ENCODE data around the gene CMAS. TPM values are rescaled to one million over a fixed set of nuclear protein-coding genes. Genes with fewer than 3 reads are reported as not detected.
"Not testable (repeated sequence)": the region's sequence is repeated elsewhere in the genome, so short reads cannot be mapped to it uniquely, and the experiment has no call there.

The CMAS gene
- polyA plus RNA-seq, 1 donor from 2014 or later: 25.4 TPM

DNA sequence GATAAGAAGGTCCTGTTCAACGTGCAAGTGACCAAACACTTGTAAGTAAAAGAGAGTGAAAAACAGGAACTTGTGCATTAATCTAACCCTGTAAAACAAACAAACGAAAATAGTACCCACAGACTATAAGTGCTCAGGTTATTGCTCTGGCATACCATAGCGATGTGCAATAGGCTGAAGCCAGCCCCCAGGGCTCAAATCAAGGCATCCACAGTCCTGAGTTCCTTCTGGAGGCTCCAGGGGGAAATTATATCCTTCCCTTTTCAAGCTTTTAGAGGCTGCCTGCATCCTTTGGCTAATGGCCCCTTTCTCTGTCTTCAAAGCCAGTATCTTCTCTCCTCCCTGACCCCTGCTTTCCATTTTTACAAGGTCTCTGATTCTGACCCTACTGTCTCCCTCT lies 8.1 kb upstream of the CMAS start:
- Mint-ChIP-seq H3K4me1 (peaks cover 0 to 3% (median 0%) of the 10 kb centered on the region in 3 donors), H3K27ac (no peak overlapping the region), H3K4me3 (no peak overlapping the region), H3K36me3 (peaks cover 3% of the 10 kb centered on the region), H3K9me3 (peaks cover 0 to 2% (median 0%) of the 10 kb centered on the region in 3 donors), H3K27me3 (peaks cover 4% of the 10 kb centered on the region)

DNA sequence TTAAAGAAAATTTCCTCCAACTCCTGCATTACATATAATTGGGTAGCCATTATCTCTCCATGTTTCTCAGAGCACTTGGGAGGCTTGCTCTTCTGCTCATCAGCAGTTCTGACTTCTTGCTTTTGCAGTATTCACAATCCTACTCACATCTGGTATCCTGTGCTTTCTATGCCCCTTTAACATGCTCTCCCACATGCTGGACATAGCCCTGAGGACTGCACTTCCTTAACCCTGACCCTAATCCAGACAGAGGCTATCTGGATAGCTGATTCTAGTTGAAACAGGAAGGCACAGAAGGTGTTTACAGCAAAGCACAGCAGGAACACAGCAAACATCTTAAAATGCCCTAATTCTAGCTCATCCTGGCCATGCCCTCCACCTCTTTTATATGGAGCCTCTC lies 7.3 kb upstream of the CMAS start:
- H3K4me1 Mint-ChIP-seq: peaks cover 0 to 3% (median 0%) of the 10 kb centered on the region in 3 donors
- peak overlapping the region in 1 of 3 donors; percentile 6 for H3K27ac Mint-ChIP-seq
- H3K4me3 Mint-ChIP-seq: no peak overlapping the region
- H3K9me3 Mint-ChIP-seq: peaks cover 0 to 2% (median 0%) of the 10 kb centered on the region in 3 donors
- peaks cover 3% of the 10 kb centered on the region for H3K36me3 Mint-ChIP-seq
- H3K27me3 Mint-ChIP-seq: peaks cover 4% of the 10 kb centered on the region

DNA sequence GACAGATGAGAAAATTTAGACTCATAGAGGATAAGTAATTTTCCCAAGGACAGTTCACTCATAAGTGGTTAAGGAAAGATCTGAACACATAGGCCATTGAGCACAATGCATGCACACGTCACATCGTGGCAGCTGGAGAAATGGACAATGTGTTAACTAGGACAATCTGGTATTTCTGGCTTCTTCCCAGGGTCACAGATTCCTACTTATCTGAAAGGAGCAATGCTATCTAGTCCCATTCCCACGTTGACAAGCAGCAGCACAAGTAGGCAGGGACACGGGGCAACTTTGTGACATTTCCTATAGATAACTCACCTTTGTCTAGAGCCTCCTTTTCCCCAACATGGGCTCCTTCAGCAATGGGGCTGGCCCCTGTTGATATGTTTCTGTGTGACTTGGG lies 6.7 kb upstream of the CMAS start:
- Mint-ChIP-seq H3K27ac (no peak overlapping the region), H3K27me3 (peaks cover 4% of the 10 kb centered on the region), H3K4me1 (peaks cover 0 to 3% (median 0%) of the 10 kb centered on the region in 3 donors), H3K4me3 (no peak overlapping the region), H3K9me3 (peaks cover 0 to 2% (median 0%) of the 10 kb centered on the region in 3 donors), H3K36me3 (peaks cover 3% of the 10 kb centered on the region)

DNA sequence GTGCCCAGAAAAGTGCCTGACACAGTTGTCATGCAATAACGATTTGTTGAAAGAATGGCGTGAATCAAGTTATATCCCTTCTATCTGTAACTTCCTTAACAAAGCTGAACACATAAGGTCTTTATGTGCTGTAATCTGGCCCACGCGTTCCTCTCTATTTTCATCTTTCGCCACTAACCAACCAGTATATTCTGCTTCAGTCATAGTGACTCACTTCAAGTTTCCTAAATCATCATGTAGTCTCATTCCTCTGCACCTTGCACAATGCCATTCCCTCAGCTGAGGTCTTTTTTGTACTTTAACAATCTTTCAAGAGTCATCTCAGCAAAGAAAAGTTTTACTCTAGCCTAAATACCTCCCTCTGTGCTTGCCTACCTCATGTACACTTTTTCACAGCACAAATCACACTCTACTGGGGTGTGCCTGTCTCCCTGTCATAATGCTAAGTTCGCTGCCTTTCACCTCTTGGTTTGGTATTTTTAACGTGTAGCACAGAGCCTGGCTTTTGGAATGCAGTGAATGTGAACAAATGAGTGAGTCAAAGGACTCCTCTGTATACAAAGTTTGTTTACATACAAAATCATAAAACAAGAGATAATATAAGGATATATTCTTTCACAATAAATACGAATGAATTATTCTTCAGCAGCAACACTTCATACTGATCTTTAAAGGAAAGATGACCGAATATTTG lies 2.9 kb upstream of the CMAS start:
- Mint-ChIP-seq H3K4me3 (peak overlapping the region in 1 of 4 donors; percentile 22), H3K27me3 (peaks cover 4% of the 10 kb centered on the region), H3K27ac (no peak overlapping the region), H3K9me3 (peaks cover 0 to 2% (median 0%) of the 10 kb centered on the region in 3 donors), H3K4me1 (peaks cover 6 to 13% (median 7%) of the 10 kb centered on the region in 3 donors), H3K36me3 (peaks cover 3% of the 10 kb centered on the region)

- peaks cover 4% of the 10 kb centered on the region for H3K36me3 Mint-ChIP-seq
- H3K4me1 Mint-ChIP-seq: peaks cover 6 to 18% (median 13%) of the 10 kb centered on the region in 3 donors
- no peak overlapping the region for H3K27ac Mint-ChIP-seq
- no peaks in the 10 kb centered on the region for H3K9me3 Mint-ChIP-seq
- peak overlapping the region in 2 of 4 donors; percentile 21 to 56 for H3K4me3 Mint-ChIP-seq
- H3K27me3 Mint-ChIP-seq: peaks cover 4% of the 10 kb centered on the region
Measured at GRCh38 chr12:22043943-22044342, 2.1 kb upstream of the CMAS start.

GRCh38 chr12:22044391-22044790 lies 1.6 kb upstream of the CMAS start:
- peak overlapping the region in 2 of 4 donors; percentile 5 to 56 for H3K4me3 Mint-ChIP-seq
- H3K4me1 Mint-ChIP-seq: peaks cover 6 to 21% (median 16%) of the 10 kb centered on the region in 3 donors
- no peak overlapping the region for H3K27ac Mint-ChIP-seq
- no peaks in the 10 kb centered on the region for H3K9me3 Mint-ChIP-seq
- H3K36me3 Mint-ChIP-seq: peaks cover 4% of the 10 kb centered on the region
- peaks cover 4% of the 10 kb centered on the region for H3K27me3 Mint-ChIP-seq

GRCh38 chr12:22046968-22047390 lies 961 bp downstream of the CMAS start:
- peaks cover 6 to 32% (median 22%) of the 10 kb centered on the region in 3 donors for H3K4me1 Mint-ChIP-seq
- no peaks in the 10 kb centered on the region for H3K9me3 Mint-ChIP-seq
- peak overlapping the region; percentile 39 to 92 (median 73) for H3K27ac Mint-ChIP-seq
- H3K27me3 Mint-ChIP-seq: no peaks in the 10 kb centered on the region
- peak overlapping the region; percentile 92 to 99 (median 96) for H3K4me3 Mint-ChIP-seq
- H3K36me3 Mint-ChIP-seq: peaks cover 2% of the 10 kb centered on the region

DNA sequence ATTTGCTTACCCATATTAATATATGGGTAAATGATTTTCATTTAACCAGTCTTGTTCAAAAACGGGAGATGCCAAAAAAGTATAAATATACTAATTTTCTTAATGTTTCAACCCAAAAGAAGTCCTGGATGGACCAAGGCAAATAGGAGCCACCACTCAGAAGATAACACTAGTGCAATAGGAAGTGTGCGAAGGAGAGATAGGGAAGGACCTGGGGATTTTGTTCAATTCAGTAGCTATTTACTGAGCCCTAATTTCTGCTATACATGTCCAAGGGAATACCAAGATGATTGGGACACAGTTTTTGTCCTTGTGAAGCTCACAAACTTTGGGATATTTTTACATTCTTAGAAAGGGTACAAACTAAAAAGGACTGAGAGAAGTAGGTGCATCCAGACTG lies 1.5 kb downstream of the CMAS start:
- peak overlapping the region in 2 of 4 donors; percentile 47 to 98 for H3K4me3 Mint-ChIP-seq

GRCh38 chr12:22048351-22049041 lies 2.5 kb downstream of the CMAS start:
- peak overlapping the region in 1 of 3 donors; percentile 65 for H3K27ac Mint-ChIP-seq
- peaks cover 4% of the 10 kb centered on the region for H3K36me3 Mint-ChIP-seq
- H3K9me3 Mint-ChIP-seq: no peaks in the 10 kb centered on the region
- H3K4me3 Mint-ChIP-seq: peak overlapping the region in 2 of 4 donors; percentile 20 to 98
- H3K27me3 Mint-ChIP-seq: no peaks in the 10 kb centered on the region
- H3K4me1 Mint-ChIP-seq: peaks cover 6 to 32% (median 22%) of the 10 kb centered on the region in 3 donors

More for the DNA sequence above, 1.5 kb downstream of the CMAS start:
- peaks cover 3% of the 10 kb centered on the region for H3K36me3 Mint-ChIP-seq
- no peaks in the 10 kb centered on the region for H3K9me3 Mint-ChIP-seq
- H3K4me1 Mint-ChIP-seq: peaks cover 6 to 32% (median 22%) of the 10 kb centered on the region in 3 donors
- H3K27ac Mint-ChIP-seq: peak overlapping the region in 1 of 3 donors; percentile 19
- H3K27me3 Mint-ChIP-seq: no peaks in the 10 kb centered on the region

GRCh38 chr12:22050078-22050477 lies 4.1 kb downstream of the CMAS start:
- Mint-ChIP-seq H3K27ac (no peak overlapping the region), H3K9me3 (no peaks in the 10 kb centered on the region), H3K4me3 (peak overlapping the region in 1 of 4 donors; percentile 25), H3K4me1 (peaks cover 6 to 32% (median 22%) of the 10 kb centered on the region in 3 donors), H3K36me3 (peaks cover 4% of the 10 kb centered on the region), H3K27me3 (no peaks in the 10 kb centered on the region)

GRCh38 chr12:22051114-22051698 lies 5.2 kb downstream of the CMAS start:
- peaks cover 4% of the 10 kb centered on the region for H3K36me3 Mint-ChIP-seq
- no peaks in the 10 kb centered on the region for H3K9me3 Mint-ChIP-seq
- H3K4me3 Mint-ChIP-seq: no peak overlapping the region
- no peak overlapping the region for H3K27ac Mint-ChIP-seq
- peaks cover 6 to 29% (median 22%) of the 10 kb centered on the region in 3 donors for H3K4me1 Mint-ChIP-seq
- no peaks in the 10 kb centered on the region for H3K27me3 Mint-ChIP-seq

- not testable (repeated sequence) for H3K27ac Mint-ChIP-seq, H3K9me3 Mint-ChIP-seq, H3K4me3 Mint-ChIP-seq, H3K36me3 Mint-ChIP-seq, H3K27me3 Mint-ChIP-seq
- H3K4me1 Mint-ChIP-seq: peaks cover 0 to 19% (median 15%) of the 10 kb centered on the region in 3 donors
Measured at GRCh38 chr12:22052994-22053393, 7.0 kb downstream of the CMAS start.

GRCh38 chr12:22054155-22054554 lies 8.1 kb downstream of the CMAS start:
- peaks cover 1% of the 10 kb centered on the region for H3K36me3 Mint-ChIP-seq
- peaks cover 0 to 12% (median 7%) of the 10 kb centered on the region in 3 donors for H3K4me1 Mint-ChIP-seq
- no peaks in the 10 kb centered on the region for H3K9me3 Mint-ChIP-seq
- H3K4me3 Mint-ChIP-seq: no peak overlapping the region
- H3K27me3 Mint-ChIP-seq: no peaks in the 10 kb centered on the region
- H3K27ac Mint-ChIP-seq: no peak overlapping the region

DNA sequence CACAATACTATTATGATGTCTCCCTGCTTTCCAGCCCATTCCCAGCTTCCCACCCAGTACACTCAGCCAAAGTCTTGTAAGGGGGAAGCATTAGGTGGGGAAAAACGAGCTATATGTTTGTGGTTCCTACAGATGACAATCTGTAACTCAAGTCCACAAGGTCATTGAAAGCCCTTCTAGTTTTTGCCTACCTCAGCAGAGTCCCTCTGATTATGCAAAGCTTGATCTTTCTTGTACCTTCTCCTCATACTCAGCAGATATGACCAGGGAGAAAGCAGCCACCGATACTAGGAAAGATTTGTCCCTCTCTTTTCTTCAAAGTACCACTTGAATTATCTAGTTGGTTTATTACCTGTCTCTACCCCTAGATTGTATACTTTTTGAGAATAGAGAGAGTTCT lies 10.6 kb downstream of the CMAS start:
- Mint-ChIP-seq H3K4me3 (no peak overlapping the region), H3K4me1 (no peaks in the 10 kb centered on the region), H3K27ac (no peak overlapping the region), H3K36me3 (peaks cover 1% of the 10 kb centered on the region), H3K27me3 (no peaks in the 10 kb centered on the region), H3K9me3 (no peaks in the 10 kb centered on the region)

GRCh38 chr12:22059976-22060647 lies 14.1 kb downstream of the CMAS start:
- H3K9me3 Mint-ChIP-seq: no peaks in the 10 kb centered on the region
- H3K27ac Mint-ChIP-seq: no peak overlapping the region
- no peak overlapping the region for H3K4me3 Mint-ChIP-seq
- no peaks in the 10 kb centered on the region for H3K27me3 Mint-ChIP-seq
- H3K36me3 Mint-ChIP-seq: no peaks in the 10 kb centered on the region
- H3K4me1 Mint-ChIP-seq: no peaks in the 10 kb centered on the region

Data from IgD-negative memory B cell (primary cell).